ENCODE results near the gene ABHD8.

ABHD8 gene

DNA sequence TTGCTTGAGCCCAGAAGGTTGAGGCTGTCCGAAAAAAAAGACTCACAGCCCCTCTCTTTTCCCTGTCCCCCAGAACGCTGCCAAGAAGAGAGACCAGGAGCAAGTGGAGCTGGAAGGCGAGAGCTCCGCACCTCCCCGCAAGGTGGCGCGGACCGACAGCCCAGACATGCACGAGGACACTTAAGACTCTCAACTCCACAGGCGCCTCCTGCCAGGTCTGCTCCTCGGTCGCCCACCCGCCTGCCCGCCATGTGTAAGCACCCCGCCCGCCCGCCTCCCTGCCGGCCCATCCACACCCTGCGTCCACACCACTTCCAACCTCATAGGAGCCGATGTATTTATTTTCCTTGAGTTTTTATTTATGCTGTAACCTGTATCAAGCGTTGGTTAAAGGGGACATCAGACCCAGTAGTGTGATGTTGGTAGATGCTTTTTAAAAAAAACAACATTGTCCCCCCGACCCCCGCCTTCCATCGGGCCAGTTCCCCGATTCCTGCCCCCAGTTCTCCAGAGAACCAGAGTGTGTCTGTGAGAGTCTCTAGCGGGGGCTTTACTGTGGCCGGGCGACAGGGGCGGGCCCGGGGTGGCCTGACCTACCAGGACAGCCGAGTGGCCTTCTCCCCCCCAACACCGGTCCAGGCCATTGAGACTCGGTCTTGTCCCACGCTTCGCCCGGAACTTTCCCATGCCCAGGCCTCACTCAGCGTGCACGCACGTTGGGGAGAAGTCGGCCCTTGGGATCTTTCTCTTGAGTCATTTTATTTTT, 16.4 kb upstream of the ABHD8 start:
- TF ChIP-seq, protein P1, sequence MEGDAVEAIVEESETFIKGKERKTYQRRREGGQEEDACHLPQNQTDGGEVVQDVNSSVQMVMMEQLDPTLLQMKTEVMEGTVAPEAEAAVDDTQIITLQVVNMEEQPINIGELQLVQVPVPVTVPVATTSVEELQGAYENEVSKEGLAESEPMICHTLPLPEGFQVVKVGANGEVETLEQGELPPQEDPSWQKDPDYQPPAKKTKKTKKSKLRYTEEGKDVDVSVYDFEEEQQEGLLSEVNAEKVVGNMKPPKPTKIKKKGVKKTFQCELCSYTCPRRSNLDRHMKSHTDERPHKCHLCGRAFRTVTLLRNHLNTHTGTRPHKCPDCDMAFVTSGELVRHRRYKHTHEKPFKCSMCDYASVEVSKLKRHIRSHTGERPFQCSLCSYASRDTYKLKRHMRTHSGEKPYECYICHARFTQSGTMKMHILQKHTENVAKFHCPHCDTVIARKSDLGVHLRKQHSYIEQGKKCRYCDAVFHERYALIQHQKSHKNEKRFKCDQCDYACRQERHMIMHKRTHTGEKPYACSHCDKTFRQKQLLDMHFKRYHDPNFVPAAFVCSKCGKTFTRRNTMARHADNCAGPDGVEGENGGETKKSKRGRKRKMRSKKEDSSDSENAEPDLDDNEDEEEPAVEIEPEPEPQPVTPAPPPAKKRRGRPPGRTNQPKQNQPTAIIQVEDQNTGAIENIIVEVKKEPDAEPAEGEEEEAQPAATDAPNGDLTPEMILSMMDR (IDR thresholded peaks at IDR 0.05; ENCODE audit: borderline replicate concordance, insufficient read depth, low read depth, low read length) = no peak
- H3K4me3 ChIP-seq (ENCODE audit: low read depth, low read length) = no peak overlapping the region

DNA sequence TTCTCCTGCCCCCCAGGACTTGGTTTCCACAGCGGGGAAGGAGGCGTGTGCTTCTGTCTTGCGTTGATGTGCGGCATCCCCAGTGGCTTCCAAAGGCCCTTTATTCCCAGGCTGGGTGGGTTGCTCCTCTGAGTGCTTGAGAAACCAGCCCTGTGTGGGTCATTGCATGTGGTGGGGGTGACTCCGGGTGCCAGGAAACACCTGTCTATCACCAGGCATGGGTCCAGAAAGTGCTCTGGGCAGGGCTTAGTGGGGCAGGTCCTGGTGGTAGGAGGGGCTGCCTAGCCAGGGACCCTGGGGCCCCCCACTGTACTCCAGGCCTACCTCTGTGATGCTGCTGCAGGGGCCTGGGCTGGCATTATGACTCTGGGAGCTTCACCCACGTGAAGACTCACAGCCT, 15.7 kb upstream of the ABHD8 start:
- no peak overlapping the region for H3K4me3 ChIP-seq (ENCODE audit: low read depth, low read length)
- TF ChIP-seq, protein P1 (IDR thresholded peaks at IDR 0.05; ENCODE audit: borderline replicate concordance, insufficient read depth, low read depth, low read length) = no peak

DNA sequence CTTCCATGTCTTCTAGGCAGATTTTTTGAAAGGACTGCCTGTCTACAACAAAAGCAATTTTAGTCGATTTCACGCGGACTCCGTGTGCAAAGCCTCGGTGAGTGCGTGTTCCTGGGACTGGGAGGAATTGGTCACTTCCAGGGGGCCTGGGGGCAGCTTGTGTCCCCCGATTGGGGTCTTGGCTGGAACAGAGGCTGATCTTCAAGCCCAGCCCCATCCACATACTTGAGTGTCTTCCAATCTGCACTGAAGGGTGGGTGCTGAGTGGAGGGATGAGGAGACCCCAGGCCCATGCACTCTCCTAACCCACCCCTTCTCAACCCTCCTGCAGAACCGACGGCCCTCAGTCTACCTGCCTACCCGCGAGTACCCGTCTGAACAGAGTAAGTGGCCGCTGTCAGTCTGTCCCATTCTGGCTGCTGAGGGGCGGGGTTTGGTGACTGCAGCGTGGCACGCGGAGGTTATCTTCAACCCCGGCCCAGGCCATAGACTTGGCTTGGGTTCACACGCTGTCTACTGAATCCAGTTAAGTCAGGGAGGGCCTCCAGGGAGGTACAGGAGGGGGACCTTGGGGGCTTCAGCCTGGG, 10.9 kb upstream of the ABHD8 start:
- TF ChIP-seq, protein P1 (IDR thresholded peaks at IDR 0.05; ENCODE audit: borderline replicate concordance, insufficient read depth, low read depth, low read length) = no peak
- no peak overlapping the region for H3K4me3 ChIP-seq (ENCODE audit: low read depth, low read length)

DNA sequence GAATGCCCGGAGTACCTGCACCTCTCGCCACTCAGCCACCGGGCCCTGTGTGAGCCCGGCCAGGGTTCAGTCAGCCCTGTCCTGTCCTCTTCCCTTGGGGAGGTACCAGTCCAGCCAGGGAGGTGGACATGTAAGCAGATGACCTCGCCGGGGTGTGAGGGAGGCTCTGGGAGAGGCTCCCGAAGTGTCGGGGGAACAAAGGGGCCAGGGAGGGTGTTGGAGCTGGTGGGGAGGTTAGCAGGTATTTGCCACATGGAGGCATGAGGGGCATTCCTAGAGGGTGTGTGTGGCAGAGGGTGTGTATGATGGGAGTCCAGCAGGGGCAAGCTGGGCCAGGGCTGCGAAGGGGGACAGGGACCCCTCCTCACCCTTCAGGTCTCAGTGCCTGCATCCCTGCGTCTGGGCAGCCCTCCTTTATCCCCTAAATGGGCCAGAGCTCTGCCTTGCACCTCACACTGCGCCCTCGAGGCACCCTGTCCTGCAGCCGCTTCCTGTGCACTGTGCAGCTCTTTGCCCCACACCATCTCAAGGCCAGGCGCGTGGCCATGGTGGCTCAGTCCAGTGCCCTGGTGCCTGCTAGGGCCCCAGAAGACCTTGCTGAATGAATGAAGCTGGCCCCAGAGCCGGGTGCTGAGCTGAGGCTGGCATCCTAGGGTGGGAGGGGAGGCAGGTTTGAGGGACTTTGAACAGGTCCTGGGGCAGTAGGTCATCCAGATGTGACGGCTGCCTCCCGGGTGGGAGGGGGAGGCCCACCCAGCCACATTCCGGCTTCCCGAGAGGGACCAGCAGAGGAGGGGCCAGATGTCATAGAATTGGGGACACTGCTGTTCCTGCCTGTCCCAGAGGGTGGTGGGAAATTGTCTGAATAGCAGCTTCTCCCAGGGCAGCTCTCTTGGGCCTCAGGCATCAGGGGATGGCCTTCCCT, 9.2 kb upstream of the ABHD8 start:
- no peak overlapping the region for H3K4me3 ChIP-seq (ENCODE audit: low read depth, low read length)
- TF ChIP-seq, protein P1 (IDR thresholded peaks at IDR 0.05; ENCODE audit: borderline replicate concordance, insufficient read depth, low read depth, low read length) = no peak

DNA sequence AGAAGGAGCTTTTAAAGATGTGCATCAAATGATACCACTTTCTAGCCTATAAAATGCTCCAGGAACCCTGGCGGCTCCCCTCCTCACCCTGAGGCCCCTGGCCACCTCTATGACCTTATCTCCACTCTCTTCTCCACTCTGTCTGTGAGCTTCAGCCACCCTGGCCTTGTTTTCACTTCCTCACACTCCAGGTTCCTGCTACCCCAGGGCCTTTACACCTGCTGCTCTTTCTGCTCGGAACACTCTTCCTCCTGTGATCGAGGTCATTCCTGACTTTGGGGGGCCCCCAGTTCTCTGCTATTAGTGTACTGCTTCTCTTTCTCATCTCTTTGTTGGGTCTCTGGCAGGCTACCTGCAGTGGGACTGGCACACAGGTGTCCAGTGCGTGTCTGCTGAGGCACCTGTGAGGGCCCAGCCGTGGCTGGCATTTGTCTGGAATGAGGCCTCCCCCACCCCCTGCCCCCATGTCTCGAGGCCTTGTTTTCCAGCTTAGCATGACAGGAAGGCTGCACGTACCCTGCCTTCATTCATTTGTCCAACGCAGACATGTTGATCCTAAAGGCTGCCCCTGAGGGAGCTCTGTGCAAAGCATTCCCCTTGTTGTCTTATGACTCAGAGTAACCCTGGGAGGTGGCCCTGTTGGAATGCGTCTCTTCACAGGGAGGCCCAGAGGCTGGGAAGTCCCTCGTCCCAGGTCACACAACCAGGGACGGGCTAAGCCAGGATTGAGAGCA, 8.4 kb upstream of the ABHD8 start:
- H3K4me3 ChIP-seq (ENCODE audit: low read depth, low read length) = no peak overlapping the region
- TF ChIP-seq, protein P1 (IDR thresholded peaks at IDR 0.05; ENCODE audit: borderline replicate concordance, insufficient read depth, low read depth, low read length) = no peak

DNA sequence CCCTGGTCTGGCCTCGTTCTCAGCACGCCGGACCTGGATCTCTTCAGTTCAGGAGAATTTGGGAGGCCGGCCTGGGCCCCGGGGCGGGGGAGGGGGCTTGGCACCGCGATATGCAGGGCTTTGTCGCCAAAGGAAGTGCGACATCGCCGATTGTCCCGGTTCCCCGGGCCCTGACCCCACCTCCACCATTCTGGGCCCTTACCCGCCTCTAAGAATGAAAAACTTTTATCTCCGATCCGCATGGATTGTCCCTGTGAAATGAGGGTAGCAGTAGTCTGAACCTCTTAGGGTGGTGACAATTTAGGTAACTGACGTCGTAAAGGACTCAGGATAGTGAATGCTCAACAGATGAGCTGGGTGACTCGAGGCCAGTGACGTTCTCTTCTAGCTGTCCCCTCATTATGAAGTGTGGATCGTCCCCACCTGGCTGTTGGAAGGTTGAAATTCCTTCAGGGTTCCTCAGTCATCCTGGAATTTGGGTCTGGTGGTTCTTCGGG, 6.8 kb upstream of the ABHD8 start:
- TF ChIP-seq, protein P1 (IDR thresholded peaks at IDR 0.05; ENCODE audit: borderline replicate concordance, insufficient read depth, low read depth, low read length) = no peak
- H3K4me3 ChIP-seq (ENCODE audit: low read depth, low read length) = peak overlapping the region; percentile 99
